GM08714 (cell line): ENCODE results near the gene RASAL3.

Experiments used
- H3K4me3 ChIP-seq: fragments of 200-500 bp; sonication (Bioruptor generic); 2 replicates; pipeline ENCODE4 v1.5.1; 2014; ENCODE audit warnings: mild to moderate bottlenecking, low read length, inconsistent platforms
- ZNF274 ChIP-seq: IDR thresholded peaks from 2 replicates; pipeline ENCODE4 v1.6.1; 2012; ENCODE audit warnings: mild to moderate bottlenecking, low read depth, low read length

RASAL3 gene

DNA sequence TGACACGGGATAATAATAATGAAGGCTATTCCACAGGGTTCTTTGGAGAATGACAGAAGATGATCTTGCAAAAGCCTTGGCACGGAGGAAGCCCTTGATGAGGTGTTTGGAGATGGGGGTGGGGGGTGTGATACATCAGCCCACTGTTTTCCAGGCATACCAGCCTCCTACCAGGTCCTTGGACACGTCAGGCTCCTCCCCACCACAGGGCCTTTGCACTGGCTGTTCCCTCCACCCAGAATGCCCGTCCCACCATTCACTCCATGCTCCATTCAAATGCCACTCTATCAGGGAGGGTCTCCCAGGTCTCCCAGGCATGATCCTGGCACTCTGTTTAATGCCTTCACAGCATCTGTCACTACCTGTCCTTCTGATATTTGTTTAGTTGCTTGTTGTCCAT lies 17.3 kb downstream of the RASAL3 start:
- H3K4me3 ChIP-seq, result no peak overlapping the region
- no peak for TF ChIP-seq ZNF274

DNA sequence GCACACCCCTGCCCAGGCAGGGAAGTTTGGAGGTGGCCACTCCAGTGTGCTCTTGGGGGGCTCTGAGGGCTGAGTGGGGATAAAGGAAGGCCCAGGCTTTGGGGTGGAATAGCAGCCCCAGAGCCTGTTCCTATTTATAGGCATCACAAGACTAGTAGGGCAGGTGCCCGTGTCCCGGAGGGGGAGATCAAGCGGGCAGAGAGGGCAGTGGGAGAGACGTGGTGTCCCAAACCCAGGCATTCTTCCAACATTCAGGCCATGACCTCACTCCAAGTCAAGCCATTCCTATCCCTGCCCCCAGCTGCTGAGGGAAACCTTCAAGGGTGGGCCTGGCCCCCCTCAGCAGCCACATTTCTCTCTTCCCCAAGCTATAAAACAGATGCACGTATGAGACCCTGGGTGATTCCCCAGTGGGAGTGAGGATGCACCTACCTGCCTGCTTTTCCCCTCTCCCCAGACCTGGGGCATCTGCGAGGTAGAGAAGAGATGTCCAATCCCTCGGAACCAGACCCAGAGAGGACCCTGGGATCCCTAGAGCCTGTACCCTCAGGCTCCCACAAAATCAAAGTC lies 18.5 kb downstream of the RASAL3 start:
- no peak overlapping the region for H3K4me3 ChIP-seq
- no peak for TF ChIP-seq ZNF274

DNA sequence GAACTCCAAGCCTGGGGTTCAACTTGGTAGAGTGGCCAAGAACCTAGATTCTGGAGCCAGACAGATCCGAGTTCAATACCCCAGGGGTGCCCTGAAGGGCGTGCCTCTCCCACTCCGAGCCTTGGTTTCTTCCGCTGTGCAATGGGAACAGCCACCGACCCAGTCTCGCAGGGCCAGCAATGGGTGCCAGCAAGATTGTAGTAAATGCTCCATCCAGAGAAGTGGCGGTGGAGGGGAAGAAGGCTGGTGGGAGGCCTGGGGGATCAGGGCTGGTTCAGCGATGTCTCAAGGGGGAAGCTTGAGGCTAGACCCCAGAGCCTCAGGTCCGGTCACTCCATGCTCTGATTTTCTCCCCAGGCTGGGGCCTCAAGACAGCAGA lies 19.1 kb downstream of the RASAL3 start:
- no peak for TF ChIP-seq ZNF274
- no peak overlapping the region for H3K4me3 ChIP-seq

DNA sequence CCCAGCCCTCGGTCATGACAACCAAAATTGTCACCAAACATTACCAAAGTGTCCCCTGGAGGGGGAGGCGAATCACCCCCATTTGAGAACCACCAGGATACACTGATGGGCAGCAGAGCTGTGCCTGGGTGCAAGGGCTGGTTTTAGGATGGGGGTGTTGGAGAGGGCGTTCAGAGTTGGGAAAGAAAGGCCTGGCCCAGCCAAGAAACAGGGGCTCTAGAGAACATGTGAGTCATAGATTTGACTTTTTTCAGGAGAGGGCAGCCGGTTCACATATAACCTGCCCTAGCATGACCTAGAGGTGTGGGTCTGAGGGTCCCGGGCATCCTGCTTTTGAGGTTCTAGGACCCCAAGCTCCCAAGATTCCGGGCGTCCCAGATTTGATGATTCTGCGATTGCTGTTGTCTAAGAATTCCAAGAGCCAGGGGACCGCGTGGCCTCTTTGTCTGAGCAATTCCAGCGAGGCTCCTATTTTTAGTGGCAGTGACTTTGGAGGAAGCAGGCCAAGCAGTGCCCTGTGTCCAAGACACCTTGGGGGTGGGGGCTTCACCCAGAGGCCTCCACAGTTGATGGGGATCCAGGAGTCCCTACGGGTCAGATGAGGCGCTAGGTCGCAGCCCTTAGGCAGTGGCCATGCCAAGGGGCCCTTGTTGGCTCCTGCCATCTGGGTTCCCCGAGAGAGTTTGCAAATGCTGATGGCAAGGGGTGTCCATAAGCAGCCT lies 19.7 kb downstream of the RASAL3 start:
- H3K4me3 ChIP-seq, result no peak overlapping the region
- TF ChIP-seq ZNF274, result no peak

DNA sequence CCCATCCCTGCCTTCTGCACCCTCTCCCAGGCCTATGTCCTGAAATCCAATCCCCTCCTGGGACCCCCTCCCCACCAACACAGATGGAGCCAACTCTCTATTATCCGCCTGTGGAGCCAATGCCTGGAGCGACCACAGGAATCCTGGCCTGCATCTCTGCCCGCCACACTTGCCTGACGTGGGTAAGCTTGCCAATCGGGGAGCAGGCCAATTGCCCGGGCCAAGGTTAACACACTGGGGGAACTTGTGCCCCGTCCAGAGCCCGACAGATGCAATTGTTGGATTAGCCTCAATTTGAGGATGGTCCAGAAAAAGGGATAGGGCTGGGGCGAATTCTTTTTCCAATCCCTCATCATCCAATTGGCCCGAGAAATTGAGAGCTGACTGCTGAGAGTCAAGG lies 20.5 kb downstream of the RASAL3 start:
- no peak overlapping the region for H3K4me3 ChIP-seq
- TF ChIP-seq ZNF274, result no peak

DNA sequence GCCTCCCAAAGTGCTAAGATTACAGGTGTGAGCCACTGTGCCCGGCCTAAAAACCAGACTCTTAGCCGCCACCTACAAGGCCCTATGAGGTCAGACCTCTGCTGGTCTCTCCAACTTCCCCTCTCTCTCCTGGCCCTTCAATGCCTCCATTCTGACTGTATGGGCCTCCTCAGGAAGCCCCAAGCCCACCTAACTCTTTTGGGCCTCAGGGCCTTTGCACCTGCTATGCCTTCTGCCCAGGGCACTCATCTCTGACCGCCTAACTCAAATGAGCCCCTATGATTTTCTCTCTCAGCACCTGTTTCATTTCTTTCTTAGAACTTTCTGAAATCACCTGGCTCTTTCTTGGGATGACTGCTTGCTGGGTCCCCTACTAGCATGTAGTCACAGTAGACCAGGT lies 21.0 kb downstream of the RASAL3 start:
- TF ChIP-seq ZNF274, result no peak
- H3K4me3 ChIP-seq, result no peak overlapping the region

DNA sequence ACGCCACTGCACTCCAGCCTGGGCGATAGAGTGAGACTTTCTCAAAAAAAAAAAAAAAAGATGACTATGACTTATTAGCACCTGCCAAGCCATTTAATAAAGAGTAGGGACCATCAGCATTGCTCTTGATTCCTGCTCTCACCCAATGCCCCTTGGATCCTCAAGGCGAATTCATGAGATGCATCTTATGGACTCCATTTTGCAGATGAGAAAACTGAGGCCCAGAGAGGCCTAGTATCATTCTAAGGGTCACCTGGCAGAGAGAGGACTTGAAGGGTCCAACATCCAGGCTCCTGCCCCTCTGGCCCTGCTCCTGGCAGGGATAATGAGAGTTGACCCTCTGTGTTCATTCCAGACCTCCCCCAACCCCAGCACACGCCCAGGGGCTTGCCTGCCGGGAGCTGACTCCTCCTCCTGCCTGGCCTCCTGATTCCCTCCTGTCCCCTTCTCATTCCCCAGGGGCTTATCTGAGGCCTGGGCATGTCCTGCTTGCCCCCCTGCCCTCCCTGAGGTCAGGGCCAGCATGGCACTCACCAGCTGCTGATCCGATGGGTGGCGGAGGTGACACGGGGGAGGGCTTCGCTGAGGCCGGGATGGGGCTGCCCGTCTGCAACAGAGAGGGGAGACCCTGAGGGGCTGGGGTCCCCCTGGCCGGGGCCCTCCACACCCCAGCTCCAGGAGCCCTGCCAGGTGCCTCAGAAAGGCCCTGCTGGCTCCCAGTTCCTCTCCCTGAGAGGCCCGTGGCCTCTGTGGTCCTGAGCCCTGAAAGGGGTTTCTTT lies 22.0 kb downstream of the RASAL3 start:
- TF ChIP-seq ZNF274, result no peak
- no peak overlapping the region for H3K4me3 ChIP-seq

DNA sequence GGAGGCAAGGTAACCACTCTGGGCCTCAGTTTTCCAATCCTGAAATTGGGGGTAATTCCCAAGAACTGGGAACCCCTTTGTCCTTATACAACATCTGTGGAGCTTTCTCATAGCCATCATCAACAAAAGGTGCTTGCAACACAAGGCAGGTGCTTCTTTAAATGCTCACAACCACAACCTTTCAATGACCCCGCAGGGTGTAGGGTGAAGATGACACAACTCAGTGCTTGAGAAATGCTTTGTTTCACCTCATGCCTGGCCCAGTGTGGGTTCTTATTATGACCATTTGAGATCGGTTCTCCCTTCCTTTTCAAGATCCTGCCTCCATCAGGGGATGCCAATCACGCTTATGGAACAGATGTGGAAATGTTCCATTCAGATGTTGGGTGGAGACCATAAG lies 23.0 kb downstream of the RASAL3 start:
- TF ChIP-seq ZNF274, result no peak
- no peak overlapping the region for H3K4me3 ChIP-seq

DNA sequence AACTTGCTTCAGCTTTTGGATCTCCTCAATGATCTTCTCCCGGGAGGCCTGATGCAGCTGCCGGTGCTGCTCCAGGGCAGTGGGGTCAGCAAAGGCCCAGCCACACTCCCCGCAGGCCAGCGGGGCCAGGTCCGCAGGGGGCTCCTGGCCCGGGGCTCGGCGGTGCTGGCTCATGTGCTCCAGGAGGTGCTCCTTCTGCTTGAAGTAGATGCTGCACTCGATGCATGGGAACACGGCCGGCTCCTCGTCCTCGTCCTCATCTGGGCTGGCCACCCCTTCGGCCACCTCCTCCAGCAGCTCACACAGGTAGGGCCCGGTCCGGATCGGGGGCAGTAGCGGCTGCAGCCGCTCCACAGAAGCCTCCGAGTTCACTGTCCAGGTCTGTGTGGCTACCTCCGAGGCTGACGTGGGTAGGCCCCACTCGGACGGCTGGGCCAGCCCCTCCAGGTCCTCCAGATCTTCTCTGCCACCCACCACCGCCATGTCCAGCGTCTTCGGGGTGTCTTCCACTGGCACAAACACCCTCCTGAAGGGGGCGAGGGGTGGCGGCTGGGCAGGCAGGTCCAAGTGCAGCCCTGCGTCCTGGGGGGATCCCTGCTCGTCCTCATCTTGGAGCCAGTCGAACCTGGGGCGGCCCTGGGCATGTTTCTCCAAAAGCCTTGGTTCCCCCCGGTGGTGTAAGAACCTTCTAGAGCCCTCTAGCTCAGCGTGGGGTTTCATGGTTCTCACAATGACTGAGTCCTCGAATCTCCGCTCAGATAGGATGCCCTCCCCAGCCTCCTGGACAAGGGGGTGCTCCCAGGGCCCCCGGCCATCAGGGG lies 24.3 kb downstream of the RASAL3 start:
- TF ChIP-seq ZNF274, result no peak
- H3K4me3 ChIP-seq, result no peak overlapping the region

DNA sequence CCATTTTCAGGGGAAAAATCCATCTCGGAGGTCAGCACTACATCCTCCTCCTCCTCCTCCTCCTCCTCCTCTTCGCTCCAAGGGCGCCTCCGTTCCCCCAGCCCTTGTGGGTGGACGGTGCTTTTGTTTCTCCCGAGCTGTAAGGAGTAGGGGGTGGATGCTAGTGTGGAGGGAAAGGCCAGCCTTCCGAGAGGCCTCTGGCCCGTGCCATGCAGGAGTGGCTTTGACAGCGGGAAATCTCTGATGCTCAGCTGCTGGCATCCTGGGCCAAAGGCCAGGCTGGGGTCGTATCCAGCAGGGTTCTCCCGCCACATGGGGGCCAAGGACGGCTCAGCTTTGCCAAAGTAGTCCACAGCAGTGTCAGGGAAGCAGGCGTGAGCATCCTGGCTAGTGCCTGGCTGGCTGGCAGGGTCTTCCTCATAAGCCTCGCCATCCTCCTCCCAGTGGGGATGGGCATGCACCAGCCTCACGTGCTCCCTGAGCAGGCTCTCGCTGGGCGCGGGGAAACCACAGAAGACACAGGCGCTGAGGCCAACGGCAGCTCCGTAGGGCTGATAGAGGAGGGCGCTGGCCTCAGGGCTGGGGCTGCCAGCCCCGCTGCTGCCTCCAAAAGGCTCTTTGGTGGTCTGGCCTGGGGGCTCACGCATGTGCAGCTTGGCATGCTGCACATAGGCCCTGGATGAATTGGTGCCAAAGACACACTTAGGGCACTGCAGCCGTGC lies 25.1 kb downstream of the RASAL3 start:
- no peak overlapping the region for H3K4me3 ChIP-seq
- TF ChIP-seq ZNF274, result no peak

DNA sequence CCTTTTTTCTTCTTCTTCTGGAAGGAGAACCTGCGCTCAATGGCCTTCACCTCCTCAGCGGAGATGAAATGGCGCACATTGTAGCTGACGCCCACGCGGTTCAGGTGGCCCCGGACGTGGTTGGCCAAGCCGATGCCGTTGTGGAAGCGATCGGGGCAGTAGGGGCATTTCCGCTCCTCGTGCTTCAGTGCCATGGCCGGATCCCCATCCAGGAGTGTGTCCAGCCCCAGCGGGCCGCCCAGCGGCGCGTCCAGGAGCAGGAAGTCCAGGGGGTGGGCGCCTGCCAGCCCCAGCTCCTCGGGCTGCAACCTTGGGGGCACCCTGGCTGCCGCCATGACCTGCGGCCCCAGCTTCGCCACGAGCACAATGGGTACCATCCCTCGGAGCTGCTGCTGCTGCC lies 25.8 kb downstream of the RASAL3 start:
- H3K4me3 ChIP-seq, result no peak overlapping the region
- TF ChIP-seq ZNF274, result no peak

DNA sequence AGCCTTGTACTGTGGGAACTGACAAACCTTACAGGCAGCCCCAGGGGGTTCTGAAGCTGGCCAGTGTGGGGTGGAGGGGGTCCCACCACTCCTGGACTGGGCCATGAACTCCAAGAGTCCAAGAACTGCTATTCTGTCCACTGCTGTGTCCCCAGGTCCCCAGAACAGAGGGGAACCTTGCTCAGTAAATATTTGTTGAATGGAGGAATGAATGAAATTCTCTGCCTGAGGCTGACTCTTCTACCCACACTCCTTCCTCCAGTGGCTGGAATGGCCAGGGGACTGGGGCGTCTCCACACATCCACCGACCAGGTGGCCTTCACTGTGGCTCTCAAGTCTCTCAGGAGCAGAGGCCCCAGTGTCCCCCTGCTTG lies 26.2 kb downstream of the RASAL3 start:
- H3K4me3 ChIP-seq, result no peak overlapping the region
- no peak for TF ChIP-seq ZNF274

DNA sequence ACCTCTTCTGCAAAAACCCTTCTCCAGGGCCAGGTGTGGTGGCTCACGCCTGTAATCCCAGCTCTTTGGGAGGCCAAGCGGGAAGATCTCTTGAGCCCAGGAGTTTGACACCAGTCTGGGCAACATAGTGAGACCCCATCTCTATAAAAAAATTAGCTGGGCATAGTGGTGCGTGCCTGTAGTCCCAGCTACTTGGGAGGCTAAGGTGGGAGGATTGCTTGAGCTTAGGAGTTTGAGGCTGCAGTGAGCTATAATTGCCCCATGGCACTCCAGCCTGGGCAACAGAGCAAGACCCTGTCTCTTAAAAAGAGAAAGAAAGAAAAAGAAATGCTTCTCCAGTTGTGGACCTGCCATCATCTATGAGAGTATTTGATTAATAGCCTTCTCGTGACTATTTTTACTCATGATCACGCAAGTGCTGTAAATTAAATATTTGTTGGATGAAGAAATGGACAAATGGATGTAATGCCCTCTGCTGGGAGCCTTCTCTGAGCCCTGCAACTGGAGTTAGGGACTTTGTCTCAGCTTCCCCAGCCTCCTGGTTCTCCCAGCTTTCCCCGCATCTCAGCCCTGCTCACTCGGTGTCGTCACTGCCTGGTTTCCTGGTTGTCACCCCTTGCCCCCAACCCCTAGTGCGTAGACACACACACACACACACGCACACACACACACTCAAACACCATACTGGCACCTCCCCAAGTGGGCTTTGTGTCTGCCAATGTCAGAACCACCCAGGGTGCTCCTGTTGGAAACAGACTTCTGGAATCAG lies 26.8 kb downstream of the RASAL3 start:
- TF ChIP-seq ZNF274, result no peak
- no peak overlapping the region for H3K4me3 ChIP-seq
